ENCODE data around the gene JSRP1. TPM values are rescaled to one million over a fixed set of nuclear protein-coding genes. Genes with fewer than 3 reads are reported as not detected.

JSRP1 gene
- polyA plus RNA-seq, 3 donors, result 0.52 to 0.68 (median 0.67) TPM

DNA sequence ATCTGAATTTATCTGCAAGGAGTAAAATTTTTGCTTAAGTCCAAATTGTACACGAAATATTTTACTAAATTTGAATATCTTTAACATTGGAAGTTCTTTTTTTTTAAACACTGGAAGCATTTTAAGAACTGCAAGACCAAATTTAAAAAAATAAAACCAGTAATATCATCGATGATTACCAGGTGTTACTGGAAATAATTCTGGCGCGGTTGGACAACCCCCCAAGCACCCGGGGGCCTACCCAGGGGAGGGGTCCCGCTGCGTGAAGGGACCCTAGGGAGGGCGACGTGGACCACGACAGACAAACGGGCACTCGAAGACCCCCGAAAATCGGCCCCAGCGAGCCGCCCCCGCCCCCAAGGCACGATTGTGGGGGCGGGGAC lies 12.6 kb upstream of the JSRP1 start:
- DNase-seq, result no peak

DNA sequence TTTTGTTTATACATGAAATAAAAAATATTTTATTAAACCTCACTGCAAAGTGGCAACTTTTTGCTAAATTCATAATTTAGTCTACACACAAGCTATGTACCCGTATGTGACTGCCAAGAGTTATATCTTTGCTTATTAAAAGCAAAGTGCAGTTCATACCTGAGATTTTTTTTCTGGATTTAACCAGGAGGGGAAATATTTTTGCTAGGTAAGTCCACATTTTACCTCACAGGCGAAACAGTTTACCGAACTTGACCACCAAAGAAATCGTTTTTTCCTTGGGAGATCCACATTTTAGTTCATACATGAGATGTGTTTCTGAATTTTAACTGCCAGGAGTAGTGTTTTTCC lies 12.2 kb upstream of the JSRP1 start:
- no peak for DNase-seq

DNA sequence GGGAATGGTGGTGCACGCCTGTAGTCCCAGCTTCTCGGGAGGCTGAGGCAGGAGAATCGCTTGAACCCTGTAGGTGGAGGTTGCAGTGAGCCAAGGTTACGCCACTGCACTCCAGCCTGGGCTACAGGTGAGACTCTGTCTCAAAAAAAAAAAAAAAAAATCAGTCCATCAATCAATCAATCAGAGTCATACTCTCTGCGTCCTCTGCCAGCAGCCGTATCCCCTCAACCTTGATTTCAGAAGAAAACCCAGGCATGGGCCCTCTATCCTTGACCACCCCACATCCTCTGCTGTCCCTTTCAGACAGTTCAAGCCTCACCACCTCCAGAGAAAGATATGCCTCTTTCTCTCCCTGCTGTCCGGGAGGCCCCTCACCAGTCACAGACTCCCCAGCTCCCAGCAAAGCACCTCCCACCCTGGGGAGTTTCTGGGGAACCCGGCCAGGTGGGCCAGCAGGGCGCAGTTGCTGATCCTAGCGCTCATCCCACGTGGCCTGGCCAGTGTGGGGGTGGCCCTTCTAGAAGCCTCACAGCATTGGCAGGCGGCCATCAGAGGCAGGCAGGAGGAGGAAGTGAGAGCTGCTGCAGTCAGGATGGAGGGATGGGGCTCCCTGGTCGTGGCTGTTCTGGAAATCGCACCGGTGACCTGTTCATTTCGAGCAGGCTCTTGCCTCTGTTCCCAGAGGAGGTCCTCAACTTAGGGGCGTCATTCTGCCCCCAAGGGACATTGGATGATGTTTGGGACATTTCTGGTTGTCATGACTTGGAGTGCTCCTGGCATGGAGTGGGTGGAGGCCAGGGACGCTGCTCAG lies 10.2 kb upstream of the JSRP1 start:
- no peak for DNase-seq

DNA sequence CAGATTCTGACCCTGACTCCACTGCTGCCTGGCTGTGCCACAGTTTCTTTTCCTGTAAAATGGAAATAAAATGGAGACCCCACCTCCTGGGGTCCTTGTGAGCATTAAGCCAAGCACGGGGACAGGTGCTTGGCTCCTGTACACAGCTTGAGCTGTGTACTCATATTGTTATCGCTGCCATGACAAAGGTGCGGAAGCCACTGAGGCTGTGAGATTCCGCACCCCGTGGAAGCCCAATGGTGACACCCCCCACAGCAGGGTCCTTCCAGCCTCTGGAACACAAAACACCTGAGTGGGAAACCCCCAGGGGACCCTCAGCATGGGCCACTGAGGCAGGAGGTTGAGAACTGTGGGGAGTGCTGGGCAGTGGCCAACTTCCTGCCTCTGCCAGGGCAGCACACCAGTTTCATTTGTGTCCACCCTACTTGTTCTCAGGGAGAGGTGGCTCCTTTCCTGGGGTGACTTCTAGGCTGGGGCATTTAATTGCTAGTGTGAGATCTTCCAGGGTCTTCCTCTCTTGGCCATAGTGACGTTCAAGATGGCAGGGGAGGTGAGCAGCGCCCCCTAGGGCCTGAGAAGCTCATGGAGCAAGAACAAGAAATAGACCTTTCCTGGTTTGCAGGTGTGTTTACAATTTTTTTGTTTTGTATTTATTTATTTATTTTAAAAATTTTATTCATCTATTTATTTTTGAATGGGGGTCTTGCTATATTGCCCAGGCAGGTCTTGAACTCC lies 5.4 kb upstream of the JSRP1 start:
- no peak for DNase-seq

DNA sequence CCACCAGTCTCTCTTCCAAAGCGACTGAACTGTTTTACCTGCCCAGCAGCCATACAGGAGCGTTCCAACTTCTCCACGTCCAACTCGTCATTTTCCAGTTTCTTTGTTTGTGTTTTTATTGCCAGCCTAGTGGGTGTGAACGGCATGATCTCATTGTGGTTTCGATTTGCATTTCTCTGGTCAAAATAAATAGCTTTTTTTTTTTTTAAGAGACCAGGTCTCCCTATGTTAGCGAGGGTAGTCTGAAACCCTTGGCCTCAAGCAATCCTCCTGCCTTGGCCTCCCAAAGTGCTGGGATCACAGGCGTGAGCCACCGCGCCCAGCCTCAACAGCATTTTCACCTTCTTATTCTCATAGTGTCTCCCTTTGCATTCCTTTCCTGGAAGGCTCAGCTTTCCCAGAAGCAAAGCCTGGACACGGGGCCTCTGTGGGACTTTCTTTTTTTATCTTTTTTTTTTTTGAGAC lies 4.2 kb upstream of the JSRP1 start:
- no peak for DNase-seq

DNA sequence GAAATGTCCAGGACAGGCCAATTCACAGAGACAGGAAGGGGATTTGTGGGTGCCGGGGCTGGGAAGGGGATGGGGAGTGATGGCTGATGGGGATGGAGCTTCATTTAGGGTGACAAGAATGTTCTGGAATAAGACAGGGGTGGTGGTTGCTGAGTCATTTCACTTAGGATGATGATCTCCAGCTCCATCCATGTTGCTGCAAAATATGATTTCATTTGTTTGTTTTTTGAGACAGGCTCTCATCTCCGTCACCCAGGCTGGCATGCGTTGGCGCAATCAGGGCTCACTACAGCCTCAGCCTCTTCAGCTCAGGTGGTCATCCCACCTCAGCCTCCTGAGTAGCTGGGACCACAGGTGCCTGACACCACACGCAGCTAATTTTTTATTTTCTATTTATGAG lies 3.1 kb upstream of the JSRP1 start:
- no peak for DNase-seq

DNA sequence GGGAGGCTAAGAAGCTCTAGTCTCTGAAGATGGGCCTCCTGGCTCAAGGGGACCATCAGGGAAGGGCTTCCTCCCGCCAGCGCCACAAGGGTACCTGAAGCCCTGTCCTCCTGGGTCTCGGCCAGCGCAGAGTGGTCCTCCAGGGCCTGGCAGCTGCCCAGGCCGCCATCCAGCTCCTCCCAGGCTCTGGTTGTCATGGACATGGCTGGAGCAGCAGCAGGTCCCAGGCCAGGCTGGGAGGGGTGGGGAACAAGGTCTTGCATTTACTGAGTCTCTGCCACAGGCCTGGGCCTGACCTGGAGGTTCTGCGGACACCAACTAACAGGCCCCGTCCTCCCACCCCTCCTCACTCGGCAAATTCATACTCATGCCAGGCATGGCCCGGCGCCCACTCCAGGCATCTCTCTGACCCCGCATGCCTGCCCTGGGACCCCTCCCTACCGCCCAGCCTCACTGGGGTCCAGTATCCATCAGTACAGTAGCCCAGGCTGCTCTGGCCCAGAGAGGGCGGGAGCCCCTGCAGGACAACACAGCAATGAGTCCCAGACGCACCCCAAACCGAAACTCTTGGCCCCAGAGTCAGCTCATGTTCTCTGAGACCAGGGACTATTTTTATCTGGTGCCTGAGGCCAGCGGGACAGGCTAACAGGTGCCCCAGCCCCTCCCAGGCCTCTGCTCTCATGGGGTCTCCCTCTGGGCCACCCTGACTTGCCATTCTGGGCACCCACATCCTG lies 938 bp downstream of the JSRP1 start:
- no peak for DNase-seq

DNA sequence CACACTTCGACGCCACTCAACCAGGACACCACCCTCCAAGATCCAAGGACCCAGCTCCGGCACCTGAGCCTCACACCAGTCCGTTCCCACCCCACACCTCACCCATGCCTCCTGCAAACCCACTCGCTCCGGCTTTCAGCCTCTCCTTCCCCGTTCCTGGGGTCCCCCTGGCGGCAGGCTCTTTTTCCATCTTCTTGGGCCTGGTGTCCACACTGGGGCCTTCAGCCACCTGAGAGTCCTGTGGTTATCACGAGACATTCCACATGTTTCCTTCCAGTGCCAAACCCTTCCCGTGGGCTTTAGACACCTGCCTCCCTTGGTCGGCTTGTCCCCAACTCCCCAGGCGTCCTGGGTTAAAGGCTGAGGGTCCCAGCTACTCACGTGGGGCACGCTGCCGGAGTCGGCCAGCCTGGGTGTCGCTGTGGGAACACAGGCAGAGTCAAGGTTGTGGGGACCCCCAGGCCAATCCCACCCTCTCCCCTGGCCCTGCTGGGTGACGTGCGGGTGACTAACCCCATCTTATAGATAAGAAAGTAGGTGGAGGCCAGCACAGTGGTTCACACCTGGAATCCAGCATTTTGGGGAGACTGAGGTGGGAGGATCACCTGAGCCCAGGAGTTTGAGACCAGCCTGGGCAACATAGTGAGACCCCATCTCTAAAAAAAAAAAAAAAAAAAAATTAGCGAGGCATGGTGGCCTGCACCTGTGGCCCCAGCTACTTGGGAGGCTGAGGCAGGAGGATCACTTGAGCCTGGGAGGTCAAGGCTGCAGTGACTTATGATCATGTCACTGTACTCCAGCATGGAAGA lies 1.9 kb downstream of the JSRP1 start:
- DNase-seq, result no peak

DNA sequence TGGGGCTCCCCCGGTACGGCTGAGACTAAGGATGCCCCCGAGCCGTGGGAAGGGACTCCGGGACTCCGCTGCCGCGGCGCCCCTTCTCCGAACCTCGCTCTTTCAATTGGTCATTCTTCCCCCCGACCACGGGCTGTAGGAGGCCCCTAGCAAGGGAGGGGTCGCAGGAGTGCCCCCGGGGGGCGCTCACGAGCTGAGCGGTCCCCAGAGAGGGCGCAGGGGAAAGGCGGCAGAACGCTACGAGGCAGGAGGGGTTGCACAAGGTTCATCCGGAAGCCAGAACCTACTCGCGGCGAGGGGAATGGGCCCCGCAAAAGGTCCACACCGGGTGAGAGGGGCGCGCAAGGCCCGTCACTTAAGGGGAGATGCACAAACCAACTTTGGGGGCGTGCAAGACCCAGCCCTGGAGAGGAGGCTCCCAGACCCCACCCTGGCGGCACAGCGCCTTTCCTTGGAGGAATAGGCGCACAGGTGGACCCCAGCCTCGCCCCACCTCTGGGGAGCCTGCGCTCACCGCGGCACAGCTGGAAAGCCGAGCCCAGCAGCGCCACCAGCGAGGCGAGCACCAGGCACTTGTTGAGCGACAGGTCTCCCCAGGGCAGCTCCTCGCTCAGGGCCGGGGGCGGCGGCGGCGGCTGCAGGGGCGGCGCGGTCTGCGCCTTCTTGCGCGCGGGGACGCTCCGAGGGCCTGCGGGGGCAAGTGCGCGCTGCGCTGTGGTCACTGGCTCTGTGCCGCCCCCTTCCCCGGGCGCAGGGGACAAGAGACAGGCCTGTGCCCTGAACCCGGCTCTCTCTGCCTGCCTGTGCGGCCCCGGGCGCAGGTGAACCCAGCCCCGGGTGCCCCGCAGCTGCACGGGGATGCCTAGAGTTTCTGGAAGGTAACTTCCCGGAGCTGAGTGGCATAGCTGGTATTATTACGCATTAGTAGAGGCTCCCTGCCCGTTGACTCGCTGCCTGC lies 2.8 kb downstream of the JSRP1 start:
- no peak for DNase-seq

DNA sequence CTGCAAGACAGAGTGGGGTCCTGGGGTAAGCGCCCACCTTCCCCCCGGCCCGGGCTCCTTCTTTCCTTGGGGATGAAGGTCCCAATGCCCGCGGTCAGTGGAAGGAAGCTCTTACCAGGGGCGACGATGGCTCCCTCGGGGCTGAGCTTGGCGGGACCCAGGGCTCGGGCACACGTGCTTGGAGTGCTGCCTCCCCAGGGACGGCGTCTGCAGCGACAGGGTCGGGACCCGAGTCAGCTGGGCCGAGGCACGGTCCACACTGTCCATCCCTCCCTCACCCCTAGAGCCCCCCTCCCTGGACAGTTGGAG lies 3.5 kb downstream of the JSRP1 start:
- DNase-seq, result no peak

DNA sequence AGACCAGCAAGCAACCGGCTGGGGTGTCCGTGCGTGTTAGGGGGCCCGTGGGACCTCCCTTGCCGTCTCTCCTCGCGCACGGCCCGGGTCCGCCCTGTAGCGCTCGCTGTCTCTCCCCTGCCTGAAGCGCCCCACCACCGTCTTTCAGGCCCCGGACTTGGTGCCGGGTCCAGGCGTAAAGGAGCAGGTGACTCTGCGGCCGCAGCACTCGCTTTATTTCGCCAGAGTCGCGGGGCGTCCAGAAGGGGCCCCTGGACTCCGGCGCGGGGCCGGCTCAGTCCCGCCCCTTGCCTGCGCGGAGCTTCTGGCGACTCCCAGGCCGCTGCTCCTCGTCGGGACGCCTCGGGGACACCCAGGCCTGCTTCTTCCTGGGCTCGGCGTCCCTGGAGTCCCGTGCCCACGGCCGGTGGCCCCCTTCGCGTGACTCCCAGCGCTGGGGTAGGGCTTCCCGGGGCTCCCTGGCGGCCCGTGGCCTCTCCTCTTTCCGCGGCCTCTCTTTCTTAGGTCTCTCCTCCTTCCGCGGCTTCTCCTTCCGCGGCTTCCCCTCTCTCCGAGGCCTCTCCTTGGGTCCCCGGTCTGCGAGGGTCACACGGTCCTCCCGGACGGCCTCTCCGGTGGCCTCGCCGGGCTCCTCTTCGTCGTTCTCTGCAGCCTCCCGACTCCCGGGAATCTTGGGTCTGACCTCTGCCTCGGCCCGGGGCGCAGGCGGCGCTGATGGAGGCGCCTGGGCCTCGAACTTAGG lies 4.0 kb downstream of the JSRP1 start:
- no peak for DNase-seq

DNA sequence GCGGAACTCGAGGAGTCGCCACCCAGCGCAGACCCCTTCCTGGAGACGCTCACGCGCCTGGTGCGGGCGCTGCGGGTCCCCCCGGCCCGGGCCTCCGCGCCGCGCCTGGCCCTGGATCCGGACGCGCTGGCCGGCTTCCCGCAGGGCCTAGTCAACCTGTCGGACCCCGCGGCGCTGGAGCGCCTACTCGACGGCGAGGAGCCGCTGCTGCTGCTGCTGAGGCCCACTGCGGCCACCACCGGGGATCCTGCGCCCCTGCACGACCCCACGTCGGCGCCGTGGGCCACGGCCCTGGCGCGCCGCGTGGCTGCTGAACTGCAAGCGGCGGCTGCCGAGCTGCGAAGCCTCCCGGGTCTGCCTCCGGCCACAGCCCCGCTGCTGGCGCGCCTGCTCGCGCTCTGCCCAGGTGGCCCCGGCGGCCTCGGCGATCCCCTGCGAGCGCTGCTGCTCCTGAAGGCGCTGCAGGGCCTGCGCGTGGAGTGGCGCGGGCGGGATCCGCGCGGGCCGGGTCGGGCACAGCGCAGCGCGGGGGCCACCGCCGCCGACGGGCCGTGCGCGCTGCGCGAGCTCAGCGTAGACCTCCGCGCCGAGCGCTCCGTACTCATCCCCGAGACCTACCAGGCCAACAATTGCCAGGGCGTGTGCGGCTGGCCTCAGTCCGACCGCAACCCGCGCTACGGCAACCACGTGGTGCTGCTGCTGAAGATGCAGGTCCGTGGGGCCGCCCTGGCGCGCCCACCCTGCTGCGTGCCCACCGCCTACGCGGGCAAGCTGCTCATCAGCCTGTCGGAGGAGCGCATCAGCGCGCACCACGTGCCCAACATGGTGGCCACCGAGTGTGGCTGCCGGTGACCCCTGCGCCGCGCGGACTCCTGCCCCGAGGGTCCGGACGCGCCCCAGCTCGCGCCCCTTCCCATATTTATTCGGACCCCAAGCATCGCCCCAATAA lies 4.8 kb downstream of the JSRP1 start:
- no peak for DNase-seq

DNA sequence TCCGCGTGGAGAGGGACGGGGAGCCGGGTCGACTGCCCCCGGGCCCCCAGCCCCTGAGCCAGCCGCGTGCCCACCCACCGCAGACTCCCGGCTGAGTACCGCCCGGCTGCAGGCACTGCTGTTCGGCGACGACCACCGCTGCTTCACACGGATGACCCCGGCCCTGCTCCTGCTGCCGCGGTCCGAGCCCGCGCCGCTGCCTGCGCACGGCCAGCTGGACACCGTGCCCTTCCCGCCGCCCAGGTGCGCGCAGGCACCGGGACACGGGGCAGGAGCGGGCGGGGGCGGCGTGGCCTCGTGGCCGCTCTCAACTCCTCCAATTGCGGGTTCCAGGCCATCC lies 5.5 kb downstream of the JSRP1 start:
- no peak for DNase-seq

DNA sequence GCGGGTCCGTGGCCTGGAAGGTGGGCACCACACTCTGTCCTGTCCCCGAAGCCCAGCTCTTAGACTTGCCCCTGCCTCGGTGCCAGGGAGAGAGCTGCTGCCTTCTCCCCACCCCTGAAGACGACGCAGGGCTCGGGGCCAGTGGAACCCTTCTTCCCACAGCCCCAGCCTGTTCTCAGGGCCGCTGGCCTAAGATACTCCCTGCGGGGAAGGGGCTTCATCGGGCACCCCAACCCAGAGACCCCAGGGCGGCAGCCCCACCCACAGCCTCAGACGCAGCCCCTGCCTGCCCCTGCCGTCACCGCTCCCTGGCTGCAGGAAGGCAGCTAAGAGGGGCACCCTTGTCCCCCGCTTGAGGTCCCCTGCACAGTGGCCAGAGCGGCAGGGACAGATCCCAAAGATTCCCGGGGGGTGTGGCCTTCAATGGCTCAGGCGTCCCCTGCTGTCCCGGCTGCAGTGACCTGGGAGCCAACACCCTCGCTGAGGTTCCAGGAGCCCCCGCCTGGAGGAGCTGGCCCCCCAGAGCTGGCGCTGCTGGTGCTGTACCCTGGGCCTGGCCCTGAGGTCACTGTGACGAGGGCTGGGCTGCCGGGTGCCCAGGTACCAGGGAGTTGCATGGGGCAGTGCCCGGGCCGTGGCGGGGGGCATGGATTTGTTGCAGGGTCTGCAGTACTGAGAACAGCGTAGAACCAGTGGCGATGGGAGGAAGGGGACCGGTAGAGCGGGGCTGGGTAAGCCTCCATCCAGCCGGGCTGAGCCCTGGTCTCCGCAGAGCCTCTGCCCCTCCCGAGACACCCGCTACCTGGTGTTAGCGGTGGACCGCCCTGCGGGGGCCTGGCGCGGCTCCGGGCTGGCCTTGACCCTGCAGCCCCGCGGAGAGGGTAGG lies 6.1 kb downstream of the JSRP1 start:
- no peak for DNase-seq

DNA sequence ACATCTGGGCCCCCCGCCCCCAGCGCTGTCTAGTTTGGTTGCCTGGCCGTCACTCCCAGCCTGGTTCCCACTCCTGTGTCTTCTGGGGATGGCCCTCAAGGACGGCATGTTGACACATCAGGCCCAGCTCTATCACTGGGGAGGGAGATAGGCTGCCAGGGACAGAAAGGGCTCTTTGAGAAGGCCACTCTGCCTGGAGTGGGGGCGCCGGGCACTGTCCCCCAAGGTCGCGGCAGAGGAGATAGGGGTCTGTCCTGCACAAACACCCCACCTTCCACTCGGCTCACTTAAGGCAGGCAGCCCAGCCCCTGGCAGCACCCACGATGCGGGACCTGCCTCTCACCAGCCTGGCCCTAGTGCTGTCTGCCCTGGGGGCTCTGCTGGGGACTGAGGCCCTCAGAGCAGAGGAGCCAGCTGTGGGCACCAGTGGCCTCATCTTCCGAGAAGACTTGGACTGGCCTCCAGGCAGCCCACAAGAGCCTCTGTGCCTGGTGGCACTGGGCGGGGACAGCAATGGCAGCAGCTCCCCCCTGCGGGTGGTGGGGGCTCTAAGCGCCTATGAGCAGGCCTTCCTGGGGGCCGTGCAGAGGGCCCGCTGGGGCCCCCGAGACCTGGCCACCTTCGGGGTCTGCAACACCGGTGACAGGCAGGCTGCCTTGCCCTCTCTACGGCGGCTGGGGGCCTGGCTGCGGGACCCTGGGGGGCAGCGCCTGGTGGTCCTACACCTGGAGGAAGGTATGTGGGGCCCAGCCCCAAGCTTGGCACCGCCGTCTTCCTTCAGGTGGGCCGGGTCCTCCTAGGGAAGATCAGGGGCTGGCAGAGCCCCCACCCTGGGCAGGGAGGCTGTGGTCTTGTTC lies 7.0 kb downstream of the JSRP1 start, which contains the start of gene AMH:
AMH (plus strand) TSS at position 314 of the 857 bp plus-strand sequence; CDS start at position 324, 10 bp downstream.
- DNase-seq, result no peak

DNA sequence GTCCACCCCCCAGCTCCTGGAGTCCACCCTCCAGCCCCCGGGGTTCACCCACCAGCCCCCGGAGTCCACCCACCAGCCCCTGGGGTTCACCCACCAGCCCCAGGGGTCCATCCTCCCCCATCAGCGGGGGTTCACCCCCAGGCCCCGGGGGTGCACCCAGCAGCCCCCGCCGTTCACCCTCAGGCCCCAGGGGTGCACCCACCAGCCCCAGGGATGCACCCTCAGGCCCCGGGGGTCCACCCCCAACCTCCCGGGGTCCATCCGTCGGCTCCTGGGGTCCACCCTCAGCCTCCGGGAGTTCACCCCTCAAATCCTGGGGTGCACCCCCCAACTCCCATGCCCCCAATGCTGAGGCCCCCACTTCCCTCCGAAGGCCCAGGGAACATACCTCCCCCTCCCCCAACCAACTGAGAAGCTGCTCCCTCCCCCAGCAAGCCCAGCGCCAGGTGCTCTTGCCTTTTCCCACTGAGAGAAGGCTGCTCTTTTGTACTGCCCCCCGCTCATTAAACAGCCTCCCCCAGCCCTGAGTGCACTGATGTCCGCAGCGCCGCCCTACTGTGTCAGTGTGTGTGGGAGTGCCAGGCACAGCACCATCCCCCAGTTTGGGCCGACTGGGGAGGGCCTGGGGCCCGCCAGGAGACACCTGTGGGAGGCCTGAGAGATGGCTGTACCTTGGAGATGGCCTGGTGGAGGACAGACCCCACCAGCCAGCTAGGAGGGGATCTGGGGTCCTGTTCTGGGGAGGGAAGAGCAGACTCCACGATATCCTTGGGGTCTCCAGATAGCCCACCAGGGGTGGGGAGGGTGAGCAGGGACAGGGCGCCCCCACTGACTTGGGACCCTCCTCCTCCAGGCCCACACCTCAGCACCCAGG lies 7.8 kb downstream of the JSRP1 start:
- no peak for DNase-seq

All from renal pelvis (tissue), 4 donors.